ENCODE results near the gene TSPAN33. TPM values are rescaled to one million over a fixed set of nuclear protein-coding genes. Genes with fewer than 3 reads are reported as not detected.

TSPAN33 gene
- total RNA-seq, 4 donors from 2014 or later, result 2.5 to 8.1 (median 2.9) TPM

- Histone ChIP-seq H3K27me3 (no peaks in the 10 kb centered on the region), H3K27ac (no peak overlapping the region), H3K9me3 (no peaks in the 10 kb centered on the region), H3K36me3 (no peaks in the 10 kb centered on the region), H3K4me1 (no peaks in the 10 kb centered on the region), H3K4me3 (no peak overlapping the region)
- 83 to 100% methylated on average over 1 to 3 of the region's 3 CpGs for WGBS, 2 donors (ENCODE audit: low coverage in 1 of 2)
- no peak for TF ChIP-seq CTCF (IDR thresholded peaks at IDR 0.05)
- no peak for TF ChIP-seq POLR2A (IDR thresholded peaks at IDR 0.05)
- no peak for TF ChIP-seq POLR2AphosphoS5 (IDR thresholded peaks at IDR 0.05)
- TF ChIP-seq EP300 (IDR thresholded peaks at IDR 0.05; ENCODE audit: low read depth), result no peak
- in situ Hi-C loops (cut with MboI; ENCODE audit: low pct_ligation_motif_present in 1 of 4, low pct_unique_long_range_greater_than_20kb in 1 of 4, low sequenced_read_pairs in 3 of 4), result no loop called here
- DNase-seq, result no peak
- intact Hi-C loops (cut with DNase I; ENCODE audit: low total_unique reads), result loop anchor here (10.0 kb wide), 1 partner anchor 274 kb away; the partner anchor contains the start of gene STRIP2
Observed at GRCh38 chr7:129160161-129160905, 15.8 kb downstream of the TSPAN33 start.

GRCh38 chr7:129161524-129162225 lies 17.2 kb downstream of the TSPAN33 start:
- TF ChIP-seq POLR2AphosphoS5 (IDR thresholded peaks at IDR 0.05) (no peak), EP300 (IDR thresholded peaks at IDR 0.05; ENCODE audit: low read depth) (no peak), POLR2A (IDR thresholded peaks at IDR 0.05) (no peak), CTCF (IDR thresholded peaks at IDR 0.05) (no peak)
- intact Hi-C loops (cut with DNase I; ENCODE audit: low total_unique reads) (loop anchor here (10.0 kb wide), 1 partner anchor 273 kb away; the partner anchor contains the start of gene STRIP2), in situ Hi-C loops (cut with MboI; ENCODE audit: low pct_ligation_motif_present in 1 of 4, low pct_unique_long_range_greater_than_20kb in 1 of 4, low sequenced_read_pairs in 3 of 4) (no loop called here)
- H3K27ac ChIP-seq, result no peak overlapping the region
- no peaks in the 10 kb centered on the region for H3K36me3 ChIP-seq
- no peaks in the 10 kb centered on the region for H3K27me3 ChIP-seq
- H3K4me1 ChIP-seq, result no peaks in the 10 kb centered on the region
- no peaks in the 10 kb centered on the region for H3K9me3 ChIP-seq
- no peak for DNase-seq
- H3K4me3 ChIP-seq, result no peak overlapping the region
- 85% methylated on average over 5 of the region's 5 CpGs; no CpG with 5 or more reads in 1 of the 2 donors for WGBS, 2 donors (ENCODE audit: low coverage in 1 of 2)

- no peaks in the 10 kb centered on the region for H3K9me3 ChIP-seq
- H3K27ac ChIP-seq, result no peak overlapping the region
- no peaks in the 10 kb centered on the region for H3K36me3 ChIP-seq
- H3K4me1 ChIP-seq, result no peaks in the 10 kb centered on the region
- H3K27me3 ChIP-seq, result no peaks in the 10 kb centered on the region
- TF ChIP-seq EP300 (IDR thresholded peaks at IDR 0.05; ENCODE audit: low read depth), result no peak
- no peak for TF ChIP-seq POLR2A (IDR thresholded peaks at IDR 0.05)
- no peak for TF ChIP-seq CTCF (IDR thresholded peaks at IDR 0.05)
- no peak for TF ChIP-seq POLR2AphosphoS5 (IDR thresholded peaks at IDR 0.05)
- in situ Hi-C loops (cut with MboI; ENCODE audit: low pct_ligation_motif_present in 1 of 4, low pct_unique_long_range_greater_than_20kb in 1 of 4, low sequenced_read_pairs in 3 of 4) (no loop called here), intact Hi-C loops (cut with DNase I; ENCODE audit: low total_unique reads) (loop anchor here (1.0 to 10.0 kb wide), 2 partner anchors 50 to 272 kb away; partner anchors contain the start of gene STRIP2)
- WGBS, 2 donors (ENCODE audit: low coverage in 1 of 2), result 81% methylated on average over 5 of the region's 5 CpGs; no CpG with 5 or more reads in 1 of the 2 donors
- no peak for DNase-seq
- H3K4me3 ChIP-seq, result no peak overlapping the region
Observed at GRCh38 chr7:129162732-129163131, 18.2 kb downstream of the TSPAN33 start.

GRCh38 chr7:129163875-129164544 lies 19.5 kb downstream of the TSPAN33 start:
- Histone ChIP-seq H3K4me3 (no peak overlapping the region), H3K27ac (no peak overlapping the region), H3K9me3 (no peaks in the 10 kb centered on the region), H3K27me3 (no peaks in the 10 kb centered on the region), H3K4me1 (peaks cover 0 to 8% (median 3%) of the 10 kb centered on the region in 4 donors), H3K36me3 (no peaks in the 10 kb centered on the region)
- TF ChIP-seq CTCF (IDR thresholded peaks at IDR 0.05), result peak; percentile 64 to 94 (median 79)
- no peak for TF ChIP-seq POLR2A (IDR thresholded peaks at IDR 0.05)
- TF ChIP-seq POLR2AphosphoS5 (IDR thresholded peaks at IDR 0.05), result no peak
- no peak for TF ChIP-seq EP300 (IDR thresholded peaks at IDR 0.05; ENCODE audit: low read depth)
- WGBS, 2 donors (ENCODE audit: low coverage in 1 of 2), result 0 to 61% methylated on average over 1 to 11 of the region's 11 CpGs
- in situ Hi-C loops (cut with MboI; ENCODE audit: low pct_ligation_motif_present in 1 of 4, low pct_unique_long_range_greater_than_20kb in 1 of 4, low sequenced_read_pairs in 3 of 4), result no loop called here
- no peak for DNase-seq
- intact Hi-C loops (cut with DNase I; ENCODE audit: low total_unique reads), result loop anchor here (1.0 to 10.0 kb wide), 2 partner anchors 48 to 271 kb away; partner anchors contain the start of gene STRIP2
